ENCODE data around the gene ARL10. TPM values are rescaled to one million over a fixed set of nuclear protein-coding genes. Genes with fewer than 3 reads are reported as not detected.
A peak's percentile ranks its signal among the peaks of the same experiment; 100 is the strongest.

Gene ARL10
- total RNA-seq, 2 donors from 2014 or later: 10.2 to 11.4 TPM

GRCh38 chr5:176420972-176421544 is 55.8 kb downstream of the ARL10 start:
- H3K4me1 ChIP-seq (ENCODE audit: control insufficient read depth, insufficient read depth, low read length): no peaks in the 10 kb centered on the region
- no peak for DNase-seq
- peaks cover 70% of the 10 kb centered on the region for H3K9me3 ChIP-seq (ENCODE audit: control insufficient read depth, low read length)
- no peak overlapping the region for H3K27ac ChIP-seq (ENCODE audit: low read depth, low read length)
- peaks cover 2% of the 10 kb centered on the region for H3K4me1 Mint-ChIP-seq
- H3K27ac Mint-ChIP-seq: peak overlapping the region; percentile 82
- H3K36me3 ChIP-seq (ENCODE audit: control insufficient read depth, insufficient read depth, low read length): no peaks in the 10 kb centered on the region
- H3K9me3 Mint-ChIP-seq: peaks cover 86% of the 10 kb centered on the region
- no peak for TF ChIP-seq CTCF (conservative IDR thresholded peaks at IDR 0.05)
- peaks cover 13% of the 10 kb centered on the region for H3K36me3 Mint-ChIP-seq (ENCODE audit: low read depth)
- no peak overlapping the region for H3K4me3 Mint-ChIP-seq
- H3K27me3 Mint-ChIP-seq (ENCODE audit: insufficient read depth): peaks cover 14% of the 10 kb centered on the region
- 79 to 100% methylated on average over 1 to 2 of the region's 2 CpGs for WGBS, 2 experiments (ENCODE audit: insufficient coverage in 1 of 2, insufficient read length in 1 of 2)
- H3K27me3 ChIP-seq (ENCODE audit: control insufficient read depth, insufficient read depth, low read length, poor library complexity, severe bottlenecking): no peaks in the 10 kb centered on the region
- H3K9ac ChIP-seq (ENCODE audit: extremely low read depth, low read length, poor library complexity, severe bottlenecking): no peak overlapping the region
- H3K4me3 ChIP-seq (ENCODE audit: low read length): peak overlapping the region; percentile 72

- Mint-ChIP-seq H3K4me3 (no peak overlapping the region), H3K27me3 (ENCODE audit: insufficient read depth) (peaks cover 5% of the 10 kb centered on the region), H3K4me1 (peaks cover 2% of the 10 kb centered on the region), H3K9me3 (peaks cover 70% of the 10 kb centered on the region), H3K27ac (no peak overlapping the region), H3K36me3 (ENCODE audit: low read depth) (peaks cover 7% of the 10 kb centered on the region)
- peak overlapping the region; percentile 72 for H3K4me3 ChIP-seq (ENCODE audit: low read length)
- DNase-seq: no peak
- H3K36me3 ChIP-seq (ENCODE audit: control insufficient read depth, insufficient read depth, low read length): no peaks in the 10 kb centered on the region
- 80 to 96% methylated on average over 3 of the region's 3 CpGs for WGBS, 2 experiments (ENCODE audit: insufficient coverage in 1 of 2, insufficient read length in 1 of 2)
- no peak for TF ChIP-seq CTCF (conservative IDR thresholded peaks at IDR 0.05)
- H3K9me3 ChIP-seq (ENCODE audit: control insufficient read depth, low read length): peaks cover 79% of the 10 kb centered on the region
- H3K27ac ChIP-seq (ENCODE audit: low read depth, low read length): no peak overlapping the region
- H3K27me3 ChIP-seq (ENCODE audit: control insufficient read depth, insufficient read depth, low read length, poor library complexity, severe bottlenecking): no peaks in the 10 kb centered on the region
- no peak overlapping the region for H3K9ac ChIP-seq (ENCODE audit: extremely low read depth, low read length, poor library complexity, severe bottlenecking)
- H3K4me1 ChIP-seq (ENCODE audit: control insufficient read depth, insufficient read depth, low read length): no peaks in the 10 kb centered on the region
These were observed 58.9 kb downstream of the ARL10 start for GRCh38 chr5:176424181-176424580.

- Mint-ChIP-seq H3K4me3 (no peak overlapping the region), H3K36me3 (ENCODE audit: low read depth) (peaks cover 7% of the 10 kb centered on the region), H3K27me3 (ENCODE audit: insufficient read depth) (peaks cover 5% of the 10 kb centered on the region), H3K9me3 (peaks cover 62% of the 10 kb centered on the region), H3K27ac (no peak overlapping the region), H3K4me1 (peaks cover 2% of the 10 kb centered on the region)
- Histone ChIP-seq H3K36me3 (ENCODE audit: control insufficient read depth, insufficient read depth, low read length) (no peaks in the 10 kb centered on the region), H3K4me1 (ENCODE audit: control insufficient read depth, insufficient read depth, low read length) (peaks cover 1% of the 10 kb centered on the region), H3K9me3 (ENCODE audit: control insufficient read depth, low read length) (peaks cover 73% of the 10 kb centered on the region), H3K27me3 (ENCODE audit: control insufficient read depth, insufficient read depth, low read length, poor library complexity, severe bottlenecking) (no peaks in the 10 kb centered on the region), H3K4me3 (ENCODE audit: low read length) (peak overlapping the region; percentile 43), H3K9ac (ENCODE audit: extremely low read depth, low read length, poor library complexity, severe bottlenecking) (no peak overlapping the region), H3K27ac (ENCODE audit: low read depth, low read length) (no peak overlapping the region)
- no peak for TF ChIP-seq CTCF (conservative IDR thresholded peaks at IDR 0.05)
- DNase-seq: no peak
- WGBS, 2 experiments (ENCODE audit: insufficient coverage in 1 of 2, insufficient read length in 1 of 2): 100% methylated on average over 1 of the region's 1 CpG; no CpG with 5 or more reads in 1 of the 2 experiments
These were observed 59.9 kb downstream of the ARL10 start for GRCh38 chr5:176425138-176425537.
